Central memory CD8-positive, alpha-beta T cell (primary cell): ENCODE measurements around the gene APOM.
A peak's percentile ranks its signal among the peaks of the same experiment; 100 is the strongest.

Experiments
- ATAC-seq: fragments of 150-1000 bp; cut with Tn5 transposase; replicated peaks from 2 replicates; pipeline ENCODE4 v1.10.0; 2022; ENCODE audit warnings: mild to moderate bottlenecking, moderate FRiP score, moderate number of reproducible peaks; ENCODE audit not compliant: poor library complexity, severe bottlenecking; ENCODE audit errors: extremely low read depth
- DNase-seq, 2 donors: peaks; one replicate each; pipeline ENCODE4 v3.0.0; 2021; ENCODE audit warnings: low spot score in 2 of 2
- H3K27ac Mint-ChIP-seq: one replicate; pipeline ENCODE4 v1.8.0; 2022; ENCODE audit warnings: low read depth, mild to moderate bottlenecking, moderate library complexity, mixed read lengths
- H3K27me3 Mint-ChIP-seq: one replicate; pipeline ENCODE4 v1.8.0; 2022; ENCODE audit warnings: mixed read lengths
- H3K36me3 Mint-ChIP-seq: one replicate; pipeline ENCODE4 v1.8.0; 2022; ENCODE audit warnings: mild to moderate bottlenecking, moderate library complexity, mixed read lengths; ENCODE audit not compliant: insufficient read depth
- H3K4me1 Mint-ChIP-seq: one replicate; pipeline ENCODE4 v1.8.0; 2022; ENCODE audit warnings: mixed read lengths
- H3K4me3 Mint-ChIP-seq: one replicate; pipeline ENCODE4 v1.8.0; 2022; ENCODE audit warnings: mild to moderate bottlenecking, moderate library complexity, mixed read lengths
- H3K9me3 Mint-ChIP-seq: one replicate; pipeline ENCODE4 v1.8.0; 2022; ENCODE audit warnings: mixed read lengths

APOM gene

DNA sequence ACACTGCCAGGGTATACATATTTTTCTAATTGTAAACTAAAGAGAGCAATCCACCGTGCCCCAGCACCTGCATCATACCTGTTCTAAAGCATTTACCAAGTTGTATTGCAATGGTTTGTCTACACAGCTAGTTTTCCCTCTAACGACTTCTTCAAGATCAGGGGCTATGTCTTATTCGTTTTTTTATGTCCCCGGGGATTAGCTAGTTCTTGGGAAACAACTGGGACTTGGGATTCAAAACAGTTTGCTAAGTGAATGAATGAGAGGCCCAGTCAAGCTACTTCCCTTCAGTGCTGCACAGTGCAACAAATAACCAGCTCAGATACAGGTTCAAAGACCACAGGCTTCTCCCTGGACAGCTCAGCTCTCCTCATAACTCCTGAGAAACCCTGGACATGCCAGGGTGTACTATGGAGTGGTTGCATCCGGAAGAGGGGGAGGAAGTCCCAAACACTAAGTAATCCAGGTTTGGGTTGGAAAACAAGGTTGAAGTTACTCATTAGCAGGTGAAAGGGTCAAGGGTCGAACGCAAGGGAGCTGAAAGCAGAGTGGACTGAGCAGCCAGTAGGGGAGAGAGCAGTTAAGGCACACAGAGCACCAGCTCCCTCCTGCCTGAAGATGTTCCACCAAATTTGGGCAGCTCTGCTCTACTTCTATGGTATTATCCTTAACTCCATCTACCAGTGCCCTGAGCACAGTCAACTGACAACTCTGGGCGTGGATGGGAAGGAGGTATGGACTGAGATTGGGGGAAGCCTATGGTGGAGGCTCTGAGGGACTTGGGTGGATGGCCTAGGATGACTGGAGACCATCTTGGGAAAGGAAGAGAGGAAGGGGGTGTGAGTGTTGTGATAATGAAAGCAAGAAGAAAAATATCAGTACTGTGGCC lies at the start of gene APOM:
APOM (plus strand) TSS at position 546 of the 889 bp plus-strand sequence; CDS start at position 619, 73 bp downstream.
- Mint-ChIP-seq H3K4me1 (peaks cover 67% of the 10 kb centered on the region), H3K9me3 (no peaks in the 10 kb centered on the region), H3K27me3 (no peaks in the 10 kb centered on the region), H3K36me3 (peaks cover 34% of the 10 kb centered on the region), H3K27ac (no peak within 1 kb of the TSS), H3K4me3 (no peak within 1 kb of the TSS)
- DNase-seq (no peak), ATAC-seq (no peak)

GRCh38 chr6:31607317-31607716 lies 48.4 kb upstream of the APOM start:
- H3K27ac Mint-ChIP-seq = no peak overlapping the region
- no peaks in the 10 kb centered on the region for H3K4me1 Mint-ChIP-seq
- no peak for ATAC-seq
- no peak overlapping the region for H3K4me3 Mint-ChIP-seq
- no peaks in the 10 kb centered on the region for H3K27me3 Mint-ChIP-seq
- no peaks in the 10 kb centered on the region for H3K9me3 Mint-ChIP-seq
- no peak for DNase-seq
- H3K36me3 Mint-ChIP-seq = no peaks in the 10 kb centered on the region

DNA sequence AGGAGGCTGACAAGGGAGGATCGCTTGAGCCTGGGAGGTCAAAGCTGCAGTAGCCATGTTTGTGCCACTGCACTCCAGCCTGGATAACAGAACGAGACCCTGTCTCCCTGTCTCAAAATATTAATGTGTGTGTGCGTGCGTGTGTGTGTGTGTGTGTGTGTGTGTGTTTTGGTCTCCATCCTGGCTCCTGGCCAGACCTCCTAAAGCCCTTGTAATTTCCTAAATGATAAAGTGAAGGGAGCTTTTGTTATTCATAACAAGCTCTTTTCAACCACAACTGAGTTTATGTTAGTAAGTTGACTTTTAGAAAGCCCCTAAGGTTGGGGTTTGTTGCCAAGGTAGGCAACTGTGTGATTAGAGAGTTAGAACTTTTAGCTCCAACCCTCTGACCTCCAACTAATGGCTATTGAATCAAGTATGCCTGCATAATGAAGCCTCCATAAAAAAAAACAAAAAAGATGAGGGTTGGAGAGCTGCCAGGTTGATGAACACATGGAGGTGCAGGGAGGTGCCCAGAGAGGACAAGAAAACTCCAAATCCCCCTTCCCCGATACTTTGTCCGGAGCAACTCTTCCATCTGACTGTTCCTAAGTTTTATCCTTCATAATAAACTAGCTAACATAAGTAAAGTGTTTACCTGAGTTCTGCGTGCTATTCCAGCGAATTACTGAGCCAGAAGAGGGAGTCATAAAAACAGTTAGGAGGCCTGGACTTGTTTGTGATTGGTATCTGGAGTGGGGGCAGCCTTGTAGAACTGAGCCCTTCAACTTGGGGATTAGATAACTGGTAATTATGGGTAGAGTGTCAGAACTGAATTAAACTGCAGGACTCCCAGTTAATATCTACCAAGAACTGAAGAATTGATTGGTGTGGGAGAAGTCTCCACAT lies 45.9 kb upstream of the APOM start:
- Mint-ChIP-seq H3K9me3 (no peaks in the 10 kb centered on the region), H3K27ac (no peak overlapping the region), H3K27me3 (no peaks in the 10 kb centered on the region), H3K36me3 (no peaks in the 10 kb centered on the region), H3K4me1 (peaks cover 2% of the 10 kb centered on the region), H3K4me3 (no peak overlapping the region)
- DNase-seq = no peak
- ATAC-seq = no peak

GRCh38 chr6:31610968-31611367 lies 44.7 kb upstream of the APOM start:
- no peaks in the 10 kb centered on the region for H3K27me3 Mint-ChIP-seq
- ATAC-seq (no peak), DNase-seq (no peak)
- no peak overlapping the region for H3K4me3 Mint-ChIP-seq
- no peak overlapping the region for H3K27ac Mint-ChIP-seq
- no peaks in the 10 kb centered on the region for H3K9me3 Mint-ChIP-seq
- H3K4me1 Mint-ChIP-seq = peaks cover 14% of the 10 kb centered on the region
- H3K36me3 Mint-ChIP-seq = no peaks in the 10 kb centered on the region

GRCh38 chr6:31614075-31614619 lies 41.5 kb upstream of the APOM start:
- ATAC-seq (no peak), DNase-seq (no peak)
- Mint-ChIP-seq H3K9me3 (no peaks in the 10 kb centered on the region), H3K27ac (no peak overlapping the region), H3K27me3 (no peaks in the 10 kb centered on the region), H3K36me3 (no peaks in the 10 kb centered on the region), H3K4me1 (peaks cover 18% of the 10 kb centered on the region), H3K4me3 (no peak overlapping the region)

GRCh38 chr6:31614684-31615578 lies 40.8 kb upstream of the APOM start, which contains the start of gene AIF1:
Gene AIF1 (plus strand): TSS chr6:31615234. CDS start chr6:31615330, 96 bp downstream.
- no peak for DNase-seq
- Mint-ChIP-seq H3K36me3 (peaks cover 2% of the 10 kb centered on the region), H3K4me1 (peaks cover 18% of the 10 kb centered on the region), H3K27me3 (no peaks in the 10 kb centered on the region), H3K9me3 (no peaks in the 10 kb centered on the region), H3K27ac (peak within 1 kb of the TSS; percentile 45), H3K4me3 (peak within 1 kb of the TSS; percentile 46)
- no peak for ATAC-seq

DNA sequence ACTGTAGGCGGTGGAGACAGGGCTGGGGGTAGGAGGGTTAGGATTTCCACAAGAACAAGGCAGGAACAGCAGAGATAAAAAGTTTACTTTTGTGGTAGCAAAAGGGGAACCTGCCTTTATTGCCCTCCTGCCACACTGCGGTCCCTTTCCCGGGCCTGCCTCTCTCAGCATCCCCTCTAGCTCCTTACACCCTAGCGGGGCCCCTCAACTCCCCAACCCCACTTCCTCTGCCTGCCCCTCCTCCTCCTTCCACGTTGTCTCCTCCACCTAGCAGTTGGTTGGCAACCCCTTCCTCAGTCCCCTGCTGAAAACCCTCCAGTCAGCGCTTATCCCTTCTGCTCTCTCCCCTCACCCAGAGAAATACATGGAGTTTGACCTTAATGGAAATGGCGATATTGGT lies 39.9 kb upstream of the APOM start:
- Mint-ChIP-seq H3K36me3 (peaks cover 8% of the 10 kb centered on the region), H3K9me3 (no peaks in the 10 kb centered on the region), H3K27me3 (no peaks in the 10 kb centered on the region), H3K27ac (peak overlapping the region; percentile 37), H3K4me1 (peaks cover 18% of the 10 kb centered on the region), H3K4me3 (peak overlapping the region; percentile 29)
- no peak for DNase-seq
- ATAC-seq = no peak

DNA sequence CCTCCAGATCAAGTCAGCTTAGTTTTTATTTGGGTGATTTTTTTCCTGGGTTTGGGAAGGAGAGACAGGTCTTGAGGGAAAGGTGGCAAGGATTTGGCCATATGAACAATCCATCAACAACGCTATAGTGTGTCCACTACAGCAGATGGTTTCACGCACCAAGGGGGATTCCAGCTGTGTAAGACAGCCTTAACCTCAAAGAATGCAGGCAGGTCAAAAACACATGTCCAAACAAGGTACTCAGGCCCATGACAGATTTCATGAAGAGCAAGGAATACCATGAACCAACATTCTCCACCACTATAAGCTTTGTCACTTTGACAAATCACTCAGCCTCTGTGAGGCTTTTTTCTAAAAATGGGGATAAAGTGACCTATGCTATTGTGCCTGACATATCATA lies 38.7 kb upstream of the APOM start:
- peaks cover 14% of the 10 kb centered on the region for H3K36me3 Mint-ChIP-seq
- DNase-seq = no peak
- peaks cover 28% of the 10 kb centered on the region for H3K4me1 Mint-ChIP-seq
- no peaks in the 10 kb centered on the region for H3K9me3 Mint-ChIP-seq
- H3K27ac Mint-ChIP-seq = no peak overlapping the region
- no peaks in the 10 kb centered on the region for H3K27me3 Mint-ChIP-seq
- no peak for ATAC-seq
- peak overlapping the region; percentile 29 for H3K4me3 Mint-ChIP-seq

DNA sequence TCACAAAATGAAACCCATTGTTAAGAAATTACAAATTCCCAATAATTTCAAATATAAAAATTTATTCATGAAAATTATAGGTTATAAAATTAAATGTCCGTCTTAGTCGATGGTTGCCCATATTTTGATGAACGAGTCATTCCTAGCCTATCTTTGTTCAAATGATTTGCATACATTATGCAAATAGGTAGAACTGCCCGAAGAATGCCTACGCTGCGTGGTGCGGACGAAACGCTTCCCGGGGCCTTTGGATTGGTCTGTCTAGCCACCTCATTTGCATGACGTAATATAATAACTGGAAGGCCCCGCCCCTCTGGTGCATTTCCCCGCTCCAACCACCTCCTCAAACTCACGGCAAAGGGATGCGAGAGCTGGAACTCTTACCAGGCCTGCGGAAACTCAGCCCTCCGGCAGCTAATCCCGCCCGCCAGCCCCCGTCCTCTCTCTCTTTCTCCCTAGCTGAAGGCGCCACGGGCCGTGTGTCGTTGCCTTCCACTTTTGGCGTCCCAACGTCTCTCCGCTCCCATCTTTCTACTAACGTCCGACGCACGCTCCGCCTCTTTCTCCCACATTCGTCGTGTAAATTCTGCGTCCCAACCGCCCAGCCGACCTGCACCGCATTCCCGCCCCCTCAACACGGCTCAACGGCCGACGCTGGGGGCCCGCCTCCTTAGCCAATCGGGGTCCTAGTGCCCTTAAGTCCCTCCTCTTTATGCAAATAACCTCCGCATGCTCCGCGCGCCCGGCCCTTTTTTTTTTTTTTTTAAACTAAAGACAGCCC lies 35.7 kb upstream of the APOM start:
- peaks cover 31% of the 10 kb centered on the region for H3K4me1 Mint-ChIP-seq

DNA sequence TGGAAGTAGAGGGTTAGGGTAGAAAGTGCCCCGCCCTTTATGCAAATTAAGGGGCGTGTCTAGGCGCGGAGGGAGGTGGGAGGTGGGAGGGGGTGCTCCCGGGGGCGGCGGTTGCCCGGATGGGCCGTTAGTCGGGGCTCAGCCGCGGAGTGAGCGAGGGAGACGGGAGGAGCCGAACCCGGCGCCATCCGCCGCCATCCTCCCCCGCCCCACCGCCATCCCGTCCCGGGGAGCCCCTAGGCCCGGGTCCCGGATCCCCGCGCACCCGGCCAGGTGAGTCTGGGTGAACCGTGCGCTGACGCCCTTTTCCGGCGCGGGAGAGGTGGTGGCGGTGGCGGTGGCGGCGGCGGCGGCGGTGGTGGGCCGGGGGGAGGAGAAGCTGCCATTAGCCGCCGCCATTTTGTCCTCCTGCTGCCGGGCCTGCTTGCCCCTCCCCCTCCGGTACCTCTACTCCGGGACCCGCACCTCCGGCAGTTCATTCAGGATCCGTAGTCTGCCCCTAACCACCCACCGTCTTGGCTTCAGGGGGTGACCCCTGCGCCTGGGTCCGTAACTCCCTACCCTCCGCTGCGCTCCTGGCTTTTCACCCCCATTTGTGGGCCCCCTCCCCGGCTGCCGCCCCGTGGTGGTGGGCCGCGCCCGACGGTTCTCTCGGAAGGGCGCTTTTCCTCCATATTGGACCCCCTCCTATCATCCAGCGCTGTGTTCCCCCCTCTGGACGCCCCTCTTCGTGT lies 34.9 kb upstream of the APOM start, which contains the start of gene PRRC2A:
PRRC2A (plus strand) TSS at position 130 of the 734 bp plus-strand sequence. CDS start 2,075 bp downstream, outside the sequence.
- no peaks in the 10 kb centered on the region for H3K27me3 Mint-ChIP-seq
- H3K27ac Mint-ChIP-seq = peak within 1 kb of the TSS; percentile 94
- H3K4me3 Mint-ChIP-seq = peak within 1 kb of the TSS; percentile 80
- DNase-seq = no peak
- H3K36me3 Mint-ChIP-seq = peaks cover 46% of the 10 kb centered on the region
- H3K4me1 Mint-ChIP-seq = peaks cover 23% of the 10 kb centered on the region
- ATAC-seq = peak; percentile 18
- no peaks in the 10 kb centered on the region for H3K9me3 Mint-ChIP-seq

More for the DNA sequence above, 35.7 kb upstream of the APOM start:
- ATAC-seq = peak; percentile 81
- Mint-ChIP-seq H3K27ac (peak overlapping the region; percentile 94), H3K4me3 (peak overlapping the region; percentile 80), H3K27me3 (no peaks in the 10 kb centered on the region), H3K9me3 (no peaks in the 10 kb centered on the region), H3K36me3 (peaks cover 39% of the 10 kb centered on the region)
- peak; percentile 90 to 95 for DNase-seq
